NCI-H446 treated with DMSO at 0.1 percent for 48 hours (cell line): Measurements from ENCODE around the gene NCF4.

ENCODE experiments used
- DNase-seq: peaks from one replicate; lab custom pipeline; 2025; lab: John Stamatoyannopoulos, UW

The NCF4 gene

GRCh38 chr22:36922105-36922608 is 61.4 kb downstream of the NCF4 start:
- DNase-seq: no peak

- DNase-seq: no peak
These were observed 61.9 kb downstream of the NCF4 start for GRCh38 chr22:36922711-36923110.

- no peak for DNase-seq
These were observed 62.5 kb downstream of the NCF4 start for GRCh38 chr22:36923131-36923788.

GRCh38 chr22:36924151-36924698 is 63.4 kb downstream of the NCF4 start:
- DNase-seq: no peak

- no peak for DNase-seq
These were observed 64.8 kb downstream of the NCF4 start for GRCh38 chr22:36925388-36926290.

- no peak for DNase-seq
These were observed 65.5 kb downstream of the NCF4 start for GRCh38 chr22:36926309-36926708.

GRCh38 chr22:36926721-36927435 is 66.1 kb downstream of the NCF4 start:
- DNase-seq: no peak
